C4-2B (cell line): Measurements from ENCODE around the gene MRPL44.

Source experiments
- CTCF ChIP-seq: fragments of 450-650 bp; conservative IDR thresholded peaks from 2 replicates; pipeline ENCODE4 v1.5.1; 2017; ENCODE audit warnings: mild to moderate bottlenecking
- ZFX ChIP-seq: fragments of 450-650 bp; IDR thresholded peaks from 2 replicates; pipeline ENCODE4 v1.6.1; 2017

GRCh38 chr2:224004105-224004695 is 46.9 kb downstream of the MRPL44 start:
- TF ChIP-seq CTCF (no peak), ZFX (no peak)
